WERI-Rb-1 (cell line): Measurements from ENCODE around the gene TIMP4.

ENCODE experiments used
- DNase-seq: peaks from one replicate; pipeline ENCODE4 v3.0.0-alpha.2; 2020
- H3K27ac ChIP-seq: fragments of 250-450 bp; sonication (Bioruptor Pico); 2 replicates; pipeline ENCODE4 v1.5.1; 2020; ENCODE audit warnings: mild to moderate bottlenecking, moderate library complexity
- H3K27me3 ChIP-seq: fragments of 250-450 bp; sonication (Bioruptor Pico); 2 replicates; pipeline ENCODE4 v1.5.1; 2021; ENCODE audit warnings: mild to moderate bottlenecking, low read depth, moderate library complexity; ENCODE audit not compliant: insufficient read depth, severe bottlenecking
- H3K36me3 ChIP-seq: fragments of 250-450 bp; sonication (Bioruptor Pico); 2 replicates; pipeline ENCODE4 v1.5.1; 2020; ENCODE audit warnings: mild to moderate bottlenecking, moderate library complexity
- H3K4me3 ChIP-seq: 2 replicates; pipeline ENCODE4 v1.5.1; 2011; ENCODE audit warnings: low read depth, mild to moderate bottlenecking, control low read depth, low read length
- H3K9me3 ChIP-seq: fragments of 250-450 bp; sonication (Bioruptor Pico); 2 replicates; pipeline ENCODE4 v1.5.1; 2021; ENCODE audit warnings: mild to moderate bottlenecking, moderate library complexity; ENCODE audit not compliant: severe bottlenecking
- CTCF ChIP-seq: IDR thresholded peaks from 2 replicates; pipeline ENCODE4 v1.5.1; 2011; ENCODE audit warnings: low read depth, mild to moderate bottlenecking, control low read depth, inconsistent platforms, low read length

TIMP4 gene

GRCh38 chr3:12192655-12193484 lies 34.2 kb upstream of the TIMP4 start:
- Histone ChIP-seq H3K4me3 (no peak overlapping the region), H3K36me3 (no peaks in the 10 kb centered on the region), H3K27ac (no peak overlapping the region), H3K27me3 (no peaks in the 10 kb centered on the region), H3K9me3 (no peaks in the 10 kb centered on the region)
- no peak for TF ChIP-seq CTCF
- no peak for DNase-seq

- Histone ChIP-seq H3K27ac (no peak overlapping the region), H3K27me3 (no peaks in the 10 kb centered on the region), H3K4me3 (no peak overlapping the region), H3K36me3 (no peaks in the 10 kb centered on the region), H3K9me3 (no peaks in the 10 kb centered on the region)
- no peak for TF ChIP-seq CTCF
- DNase-seq: no peak
Observed at GRCh38 chr3:12192173-12192572, 33.5 kb upstream of the TIMP4 start.

- Histone ChIP-seq H3K4me3 (no peak overlapping the region), H3K9me3 (no peaks in the 10 kb centered on the region), H3K36me3 (no peaks in the 10 kb centered on the region), H3K27ac (no peak overlapping the region), H3K27me3 (no peaks in the 10 kb centered on the region)
- no peak for TF ChIP-seq CTCF
- DNase-seq: no peak
Observed at GRCh38 chr3:12191559-12191958, 32.8 kb upstream of the TIMP4 start.

- DNase-seq: peak; percentile 26
- no peak overlapping the region for H3K27ac ChIP-seq
Observed at GRCh38 chr3:12190832-12191231, 32.1 kb upstream of the TIMP4 start.

GRCh38 chr3:12190221-12190807 lies 31.6 kb upstream of the TIMP4 start:
- H3K27me3 ChIP-seq: no peaks in the 10 kb centered on the region
- DNase-seq: no peak
- no peak overlapping the region for H3K4me3 ChIP-seq
- TF ChIP-seq CTCF: no peak
- H3K9me3 ChIP-seq: no peaks in the 10 kb centered on the region
- no peak overlapping the region for H3K27ac ChIP-seq
- no peaks in the 10 kb centered on the region for H3K36me3 ChIP-seq

More at GRCh38 chr3:12190832-12191231, 32.1 kb upstream of the TIMP4 start:
- TF ChIP-seq CTCF: no peak
- no peak overlapping the region for H3K4me3 ChIP-seq
- H3K27me3 ChIP-seq: no peaks in the 10 kb centered on the region
- H3K36me3 ChIP-seq: no peaks in the 10 kb centered on the region
- no peaks in the 10 kb centered on the region for H3K9me3 ChIP-seq
